K562 (cell line): Measurements from ENCODE around the gene TMEM63A. TPM values are rescaled to one million over a fixed set of nuclear protein-coding genes. Genes with fewer than 3 reads are reported as not detected.
A peak's percentile ranks its signal among the peaks of the same experiment; 100 is the strongest.

Experiments
- ATF4 ChIP-seq: fragments of 450-650 bp; formaldehyde crosslinking; IDR thresholded peaks from 2 replicates; pipeline ENCODE4 v1.4.0; 2022; ENCODE audit warnings: mild to moderate bottlenecking, moderate library complexity
- CGGBP1 ChIP-seq: fragments of 250-450 bp; sonication (Bioruptor Pico); IDR thresholded peaks from 2 replicates; pipeline ENCODE4 v1.9.0; 2021; ENCODE audit warnings: mild to moderate bottlenecking
- ELF2 ChIP-seq: fragments of 250-450 bp; sonication (Bioruptor Pico); IDR thresholded peaks from 2 replicates; pipeline ENCODE4 v1.5.0; 2021; ENCODE audit warnings: mild to moderate bottlenecking
- FOXO4 ChIP-seq: fragments of 450-650 bp; formaldehyde crosslinking; IDR thresholded peaks from 2 replicates; pipeline ENCODE4 v1.4.0; 2020; ENCODE audit warnings: mild to moderate bottlenecking, moderate library complexity
- KLF16 ChIP-seq: IDR thresholded peaks from 2 replicates; pipeline ENCODE4 v1.6.1; 2016; ENCODE audit warnings: antibody characterized with exemption
- MTA3 ChIP-seq: fragments of 450-650 bp; formaldehyde crosslinking; IDR thresholded peaks from 2 replicates; pipeline ENCODE4 v1.6.1; 2017; ENCODE audit warnings: mild to moderate bottlenecking, borderline replicate concordance
- MYC ChIP-seq, 2 experiments: fragments of 250-450 bp in 1 of 2; sonication (Bioruptor Pico) in 1 of 2; IDR thresholded peaks; 2 replicates each; pipeline versions ENCODE4 v1.5.1 to v1.6.1; 2012 to 2021; ENCODE audit warnings: low read depth in 2 of 2, borderline replicate concordance in 1 of 2, improper control_type of control experiment in 1 of 2, low read length in 1 of 2, mild to moderate bottlenecking in 1 of 2, moderate library complexity in 1 of 2
- SMAD3 ChIP-seq: fragments of 450-650 bp; formaldehyde crosslinking; conservative IDR thresholded peaks from 2 replicates; pipeline ENCODE4 v1.4.0; 2020; ENCODE audit warnings: mild to moderate bottlenecking
- TCF3 ChIP-seq: sonication (generic); formaldehyde crosslinking; IDR thresholded peaks from 2 replicates; pipeline ENCODE4 v1.4.0; 2020; ENCODE audit warnings: mild to moderate bottlenecking, missing genetic modification reagents
- TCFL5 ChIP-seq: fragments of 250-450 bp; sonication (Bioruptor Pico); conservative IDR thresholded peaks from 2 replicates; pipeline ENCODE4 v1.6.1; 2021; ENCODE audit warnings: mild to moderate bottlenecking, moderate library complexity, matching md5 sums
- ZFP91 ChIP-seq: sonication (generic); formaldehyde crosslinking; IDR thresholded peaks from 2 replicates; pipeline ENCODE4 v1.8.0; 2022; ENCODE audit warnings: mild to moderate bottlenecking, missing genetic modification reagents
- polyA plus RNA-seq, 8 experiments: library from polyadenylated mRNA; depleted of rRNA in 4 of 8; stranded (reverse) in 5 of 8; unstranded in 3 of 8; fragments of >200 nt; fragmentation: Nextera tagmentation in 2 of 8; fragmentation: Illumina TruSeq in 1 of 8; extraction: Ambion mirVana in 2 of 8; extraction: Trizol in 1 of 8; gene quantifications; 2 replicates each; pipeline versions ENCODE4 v1.2.1 to v1.2.3, GENCODE V29; 2011 to 2014; ENCODE audit warnings: inconsistent platforms in 1 of 8, missing spikeins in 1 of 8
- total RNA-seq, 7 experiments: library from RNA; depleted of rRNA in 6 of 7; stranded (reverse); fragments of >200 nt in 6 of 7; fragmentation: Illumina TruSeq in 2 of 7; extraction: Trizol in 2 of 7; gene quantifications; 2 replicates each; pipeline versions ENCODE4 v1.2.1 to v1.2.3, GENCODE V29; 2011 to 2021; ENCODE audit warnings: low replicate concordance in 1 of 7
- TF ChIP-seq, protein P1 (sequence below): fragments of 250-450 bp; sonication (Bioruptor Pico); IDR thresholded peaks from 2 replicates; pipeline ENCODE4 v1.8.0; 2022; ENCODE audit warnings: inconsistent platforms
- TF ChIP-seq, protein P2 (sequence below): sonication (generic); formaldehyde crosslinking; IDR thresholded peaks from 2 replicates; pipeline ENCODE4 v1.8.1; 2023; ENCODE audit warnings: mild to moderate bottlenecking, missing genetic modification reagents
- TF ChIP-seq, protein P3 (sequence below): IDR thresholded peaks from 2 replicates; pipeline ENCODE4 v1.6.1; 2011; ENCODE audit not compliant: insufficient read length; ENCODE audit errors: extremely low read depth
- TF ChIP-seq, protein P4 (sequence below), 3 experiments: IDR thresholded peaks in 2 of 3; conservative IDR thresholded peaks in 1 of 3; 2 replicates each; pipeline ENCODE4 v1.5.1; 2011 to 2012; ENCODE audit warnings: low read length in 3 of 3, mild to moderate bottlenecking in 3 of 3, control low read depth in 2 of 3, improper control_type of control experiment in 1 of 3, inconsistent platforms in 1 of 3, low read depth in 1 of 3, mixed read lengths in 1 of 3, moderate library complexity in 1 of 3; ENCODE audit not compliant: insufficient read depth in 2 of 3

TMEM63A gene
- total and polyA plus RNA-seq, 9 of the 15 experiments (the other 6 are each of a cell fraction or from before 2014, with no cell fraction given), result 2.0 to 54.6 (median 17.5) TPM

DNA sequence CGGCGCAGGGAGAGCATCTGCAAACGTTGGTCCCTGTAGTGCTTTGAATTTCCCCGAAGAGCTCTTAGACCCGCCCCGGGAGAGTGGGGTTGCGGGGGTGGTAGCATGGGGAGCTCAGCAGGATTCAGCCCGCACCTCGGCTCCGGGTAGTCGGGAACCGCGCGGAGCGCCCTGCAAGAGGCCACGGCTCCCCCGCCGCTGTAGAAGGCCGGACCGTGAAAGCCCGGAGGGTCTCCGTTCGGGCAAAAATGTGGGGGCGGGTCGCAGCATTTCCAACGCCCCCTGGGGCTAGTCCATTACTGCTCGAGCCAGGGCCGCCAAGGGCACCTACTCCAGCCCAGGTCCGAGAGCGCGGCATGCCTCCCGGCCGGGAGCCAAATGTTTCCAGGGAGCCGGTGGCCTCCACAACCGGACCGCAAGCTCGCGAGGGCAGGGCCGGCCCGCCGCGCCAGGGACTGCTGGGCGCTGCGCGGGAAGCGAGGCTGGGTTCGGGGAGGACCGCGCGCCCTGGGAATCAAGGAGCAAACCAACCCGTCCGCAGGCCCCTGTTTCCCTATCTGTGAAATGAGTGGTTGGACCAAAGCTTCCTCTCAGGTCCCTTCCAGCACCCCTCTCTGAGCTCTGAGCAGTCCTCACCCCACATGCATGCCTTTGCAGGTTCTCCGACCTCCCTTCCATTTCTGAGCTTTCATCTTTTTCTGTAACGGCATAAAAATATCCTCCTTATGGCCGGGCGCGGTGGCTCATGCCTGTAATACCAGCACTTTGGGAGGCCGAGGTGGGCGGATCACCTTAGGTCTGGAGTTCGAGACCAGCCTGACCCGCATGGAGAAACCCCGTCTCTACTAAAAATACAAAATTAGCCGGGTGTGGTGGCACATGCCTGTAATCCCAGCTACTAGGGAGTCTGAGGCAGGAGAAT is 775 bp upstream of the TMEM63A start (continued):
- TF ChIP-seq FOXO4 (no peak), TCF3 (CRISPR knock-in tag) (no peak), CGGBP1 (CRISPR knock-in tag) (no peak), ATF4 (CRISPR knock-in tag) (no peak), MYC (IDR thresholded peaks at IDR 0.05; ENCODE audit: low read depth, low read length) (no peak), MYC (CRISPR knock-in tag; IDR thresholded peaks at IDR 0.05; ENCODE audit: borderline replicate concordance, low read depth) (peak; percentile 88; the same call in 1 of the 2 replicates), ELF2 (no peak), SMAD3 (no peak), MTA3 (0 out of 2 replicates have a peak, but pooled peaks have one; percentile 12), ZFP91 (CRISPR knock-in tag) (no peak; the same call in 1 of the 2 replicates), KLF16 (no peak), TCFL5 (no peak)
- TF ChIP-seq, protein P1, sequence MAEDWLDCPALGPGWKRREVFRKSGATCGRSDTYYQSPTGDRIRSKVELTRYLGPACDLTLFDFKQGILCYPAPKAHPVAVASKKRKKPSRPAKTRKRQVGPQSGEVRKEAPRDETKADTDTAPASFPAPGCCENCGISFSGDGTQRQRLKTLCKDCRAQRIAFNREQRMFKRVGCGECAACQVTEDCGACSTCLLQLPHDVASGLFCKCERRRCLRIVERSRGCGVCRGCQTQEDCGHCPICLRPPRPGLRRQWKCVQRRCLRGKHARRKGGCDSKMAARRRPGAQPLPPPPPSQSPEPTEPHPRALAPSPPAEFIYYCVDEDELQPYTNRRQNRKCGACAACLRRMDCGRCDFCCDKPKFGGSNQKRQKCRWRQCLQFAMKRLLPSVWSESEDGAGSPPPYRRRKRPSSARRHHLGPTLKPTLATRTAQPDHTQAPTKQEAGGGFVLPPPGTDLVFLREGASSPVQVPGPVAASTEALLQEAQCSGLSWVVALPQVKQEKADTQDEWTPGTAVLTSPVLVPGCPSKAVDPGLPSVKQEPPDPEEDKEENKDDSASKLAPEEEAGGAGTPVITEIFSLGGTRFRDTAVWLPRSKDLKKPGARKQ (CRISPR knock-in tag), result no peak
- TF ChIP-seq, protein P2, sequence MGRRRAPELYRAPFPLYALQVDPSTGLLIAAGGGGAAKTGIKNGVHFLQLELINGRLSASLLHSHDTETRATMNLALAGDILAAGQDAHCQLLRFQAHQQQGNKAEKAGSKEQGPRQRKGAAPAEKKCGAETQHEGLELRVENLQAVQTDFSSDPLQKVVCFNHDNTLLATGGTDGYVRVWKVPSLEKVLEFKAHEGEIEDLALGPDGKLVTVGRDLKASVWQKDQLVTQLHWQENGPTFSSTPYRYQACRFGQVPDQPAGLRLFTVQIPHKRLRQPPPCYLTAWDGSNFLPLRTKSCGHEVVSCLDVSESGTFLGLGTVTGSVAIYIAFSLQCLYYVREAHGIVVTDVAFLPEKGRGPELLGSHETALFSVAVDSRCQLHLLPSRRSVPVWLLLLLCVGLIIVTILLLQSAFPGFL, result no peak
- TF ChIP-seq, protein P3, sequence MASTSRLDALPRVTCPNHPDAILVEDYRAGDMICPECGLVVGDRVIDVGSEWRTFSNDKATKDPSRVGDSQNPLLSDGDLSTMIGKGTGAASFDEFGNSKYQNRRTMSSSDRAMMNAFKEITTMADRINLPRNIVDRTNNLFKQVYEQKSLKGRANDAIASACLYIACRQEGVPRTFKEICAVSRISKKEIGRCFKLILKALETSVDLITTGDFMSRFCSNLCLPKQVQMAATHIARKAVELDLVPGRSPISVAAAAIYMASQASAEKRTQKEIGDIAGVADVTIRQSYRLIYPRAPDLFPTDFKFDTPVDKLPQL, result no peak
- TF ChIP-seq, protein P4, sequence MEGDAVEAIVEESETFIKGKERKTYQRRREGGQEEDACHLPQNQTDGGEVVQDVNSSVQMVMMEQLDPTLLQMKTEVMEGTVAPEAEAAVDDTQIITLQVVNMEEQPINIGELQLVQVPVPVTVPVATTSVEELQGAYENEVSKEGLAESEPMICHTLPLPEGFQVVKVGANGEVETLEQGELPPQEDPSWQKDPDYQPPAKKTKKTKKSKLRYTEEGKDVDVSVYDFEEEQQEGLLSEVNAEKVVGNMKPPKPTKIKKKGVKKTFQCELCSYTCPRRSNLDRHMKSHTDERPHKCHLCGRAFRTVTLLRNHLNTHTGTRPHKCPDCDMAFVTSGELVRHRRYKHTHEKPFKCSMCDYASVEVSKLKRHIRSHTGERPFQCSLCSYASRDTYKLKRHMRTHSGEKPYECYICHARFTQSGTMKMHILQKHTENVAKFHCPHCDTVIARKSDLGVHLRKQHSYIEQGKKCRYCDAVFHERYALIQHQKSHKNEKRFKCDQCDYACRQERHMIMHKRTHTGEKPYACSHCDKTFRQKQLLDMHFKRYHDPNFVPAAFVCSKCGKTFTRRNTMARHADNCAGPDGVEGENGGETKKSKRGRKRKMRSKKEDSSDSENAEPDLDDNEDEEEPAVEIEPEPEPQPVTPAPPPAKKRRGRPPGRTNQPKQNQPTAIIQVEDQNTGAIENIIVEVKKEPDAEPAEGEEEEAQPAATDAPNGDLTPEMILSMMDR (IDR thresholded peaks at IDR 0.05 in 2 of 3, conservative IDR thresholded peaks at IDR 0.05 in 1 of 3; ENCODE audit: insufficient read depth in 2 of 3, low read depth in 1 of 3, low read length in 3 of 3), result 0 out of 6 replicates have a peak, but pooled peaks of 1 of the 3 experiments have one; percentile 6
